ENCODE data around the gene VAPA. TPM values are rescaled to one million over a fixed set of nuclear protein-coding genes. Genes with fewer than 3 reads are reported as not detected.

Gene VAPA
- polyA plus RNA-seq, 1 donor (not counting 4 experiments of a cell fraction or from before 2014, with no cell fraction given), result 350 TPM

DNA sequence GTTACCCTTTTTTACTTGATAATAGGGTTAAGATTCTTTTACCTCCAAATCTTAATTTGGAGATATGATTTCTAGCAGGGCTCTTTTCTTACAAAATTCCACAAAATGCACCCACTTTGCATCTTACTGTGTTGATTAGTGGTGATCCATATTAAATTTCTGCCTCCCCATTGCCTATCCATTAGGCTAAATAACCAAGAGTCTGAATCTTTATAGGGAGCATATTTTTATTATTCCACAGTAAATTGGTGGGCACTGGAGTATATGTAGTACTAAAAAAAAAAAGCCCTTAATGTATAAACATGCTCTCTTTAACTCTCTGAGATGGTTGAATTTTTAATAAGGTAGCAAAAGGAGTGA, 36.2 kb upstream of the VAPA start:
- FAIRE-seq, result no peak

DNA sequence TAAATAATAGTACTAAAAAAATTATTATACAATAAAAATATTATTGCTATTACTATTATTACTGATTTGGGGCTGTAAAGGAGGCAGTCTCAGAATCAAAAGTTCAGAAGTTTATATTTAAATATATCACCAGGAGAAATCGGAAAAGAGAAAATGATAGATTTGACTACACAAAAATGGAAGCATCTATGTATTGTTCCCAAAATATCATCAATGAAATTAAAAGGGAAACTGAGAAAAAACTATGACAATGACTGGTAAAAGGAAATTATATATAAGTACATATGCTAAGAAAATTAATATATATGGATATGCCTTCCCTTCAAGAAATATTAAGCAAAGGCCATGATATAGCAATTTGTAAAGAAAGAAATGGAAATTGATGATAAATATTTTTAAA, 35.7 kb upstream of the VAPA start:
- Histone ChIP-seq H3K9ac (ENCODE audit: control insufficient read depth, extremely low read depth, insufficient read depth, low read length) (no peak overlapping the region), H3K4me3 (ENCODE audit: control insufficient read depth in 2 of 3, extremely low read depth in 1 of 3, insufficient read depth in 2 of 3, low read depth in 1 of 3, low read length in 3 of 3) (no peak overlapping the region), H3K27me3 (ENCODE audit: control insufficient read depth, extremely low read depth, insufficient read depth, low read length) (no peaks in the 10 kb centered on the region), H3K36me3 (ENCODE audit: control insufficient read depth in 2 of 2, extremely low read depth in 1 of 2, insufficient read depth in 2 of 2, low read length in 2 of 2) (no peaks in the 10 kb centered on the region), H3K9me3 (ENCODE audit: control insufficient read depth, low read depth, low read length) (no peaks in the 10 kb centered on the region), H3K4me1 (ENCODE audit: control insufficient read depth, extremely low read depth, insufficient read depth, low read length) (peaks cover 22% of the 10 kb centered on the region), H2AFZ (ENCODE audit: control insufficient read depth, low read length) (no peak overlapping the region), H3K9me1 (ENCODE audit: control insufficient read depth, extremely low read depth, insufficient read depth, low read length) (no peaks in the 10 kb centered on the region), H3K79me2 (ENCODE audit: control insufficient read depth, insufficient read depth, low read length) (no peaks in the 10 kb centered on the region), H3K4me2 (ENCODE audit: control insufficient read depth, extremely low read depth, insufficient read depth, low read depth, low read length) (no peak overlapping the region), H3K27ac (ENCODE audit: control insufficient read depth, insufficient read depth, low read length) (peak overlapping the region; percentile 77), H4K20me1 (ENCODE audit: control insufficient read depth, extremely low read depth, insufficient read depth, low read length) (no peaks in the 10 kb centered on the region)
- TF ChIP-seq, protein P1, sequence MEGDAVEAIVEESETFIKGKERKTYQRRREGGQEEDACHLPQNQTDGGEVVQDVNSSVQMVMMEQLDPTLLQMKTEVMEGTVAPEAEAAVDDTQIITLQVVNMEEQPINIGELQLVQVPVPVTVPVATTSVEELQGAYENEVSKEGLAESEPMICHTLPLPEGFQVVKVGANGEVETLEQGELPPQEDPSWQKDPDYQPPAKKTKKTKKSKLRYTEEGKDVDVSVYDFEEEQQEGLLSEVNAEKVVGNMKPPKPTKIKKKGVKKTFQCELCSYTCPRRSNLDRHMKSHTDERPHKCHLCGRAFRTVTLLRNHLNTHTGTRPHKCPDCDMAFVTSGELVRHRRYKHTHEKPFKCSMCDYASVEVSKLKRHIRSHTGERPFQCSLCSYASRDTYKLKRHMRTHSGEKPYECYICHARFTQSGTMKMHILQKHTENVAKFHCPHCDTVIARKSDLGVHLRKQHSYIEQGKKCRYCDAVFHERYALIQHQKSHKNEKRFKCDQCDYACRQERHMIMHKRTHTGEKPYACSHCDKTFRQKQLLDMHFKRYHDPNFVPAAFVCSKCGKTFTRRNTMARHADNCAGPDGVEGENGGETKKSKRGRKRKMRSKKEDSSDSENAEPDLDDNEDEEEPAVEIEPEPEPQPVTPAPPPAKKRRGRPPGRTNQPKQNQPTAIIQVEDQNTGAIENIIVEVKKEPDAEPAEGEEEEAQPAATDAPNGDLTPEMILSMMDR (optimal IDR thresholded peaks at IDR 0.05 in 1 of 3, IDR thresholded peaks at IDR 0.05 in 1 of 3, conservative IDR thresholded peaks at IDR 0.05 in 1 of 3; ENCODE audit: extremely low read depth in 1 of 3, insufficient read depth in 2 of 3, low read length in 3 of 3), result no peak
- no peak for TF ChIP-seq EZH2 (IDR thresholded peaks at IDR 0.05; ENCODE audit: low read length)
- dilution Hi-C loops (cut with MboI; ENCODE audit: extremely low pct_ligation_motif_present, low sequenced_read_pairs), result no loop called here
- DNase-seq (ENCODE audit: low read depth, low spot score) (no peak), FAIRE-seq (no peak)

More for the DNA sequence above, 36.2 kb upstream of the VAPA start:
- Histone ChIP-seq H3K4me2 (ENCODE audit: control insufficient read depth, extremely low read depth, insufficient read depth, low read depth, low read length) (peak overlapping the region; percentile 52), H3K27me3 (ENCODE audit: control insufficient read depth, extremely low read depth, insufficient read depth, low read length) (no peaks in the 10 kb centered on the region), H3K4me3 (ENCODE audit: control insufficient read depth in 2 of 3, extremely low read depth in 1 of 3, insufficient read depth in 2 of 3, low read depth in 1 of 3, low read length in 3 of 3) (peak overlapping the region in 1 of 3 experiments; percentile 25), H3K9ac (ENCODE audit: control insufficient read depth, extremely low read depth, insufficient read depth, low read length) (peak overlapping the region; percentile 53), H3K79me2 (ENCODE audit: control insufficient read depth, insufficient read depth, low read length) (no peaks in the 10 kb centered on the region), H3K9me1 (ENCODE audit: control insufficient read depth, extremely low read depth, insufficient read depth, low read length) (no peaks in the 10 kb centered on the region), H3K4me1 (ENCODE audit: control insufficient read depth, extremely low read depth, insufficient read depth, low read length) (peaks cover 22% of the 10 kb centered on the region), H2AFZ (ENCODE audit: control insufficient read depth, low read length) (peak overlapping the region; percentile 32), H3K36me3 (ENCODE audit: control insufficient read depth in 2 of 2, extremely low read depth in 1 of 2, insufficient read depth in 2 of 2, low read length in 2 of 2) (no peaks in the 10 kb centered on the region), H4K20me1 (ENCODE audit: control insufficient read depth, extremely low read depth, insufficient read depth, low read length) (no peaks in the 10 kb centered on the region), H3K9me3 (ENCODE audit: control insufficient read depth, low read depth, low read length) (no peaks in the 10 kb centered on the region), H3K27ac (ENCODE audit: control insufficient read depth, insufficient read depth, low read length) (peak overlapping the region; percentile 77)
- TF ChIP-seq EZH2 (IDR thresholded peaks at IDR 0.05; ENCODE audit: low read length), result no peak
- TF ChIP-seq, protein P1 (optimal IDR thresholded peaks at IDR 0.05 in 1 of 3, IDR thresholded peaks at IDR 0.05 in 1 of 3, conservative IDR thresholded peaks at IDR 0.05 in 1 of 3; ENCODE audit: extremely low read depth in 1 of 3, insufficient read depth in 2 of 3, low read length in 3 of 3), result no peak
- dilution Hi-C loops (cut with MboI; ENCODE audit: extremely low pct_ligation_motif_present, low sequenced_read_pairs), result no loop called here
- DNase-seq (ENCODE audit: low read depth, low spot score), result no peak
